HG02852 (cell line): Measurements from ENCODE around the gene PTGR1.
"Not testable (repeated sequence)": the region's sequence is repeated elsewhere in the genome, so short reads cannot be mapped to it uniquely, and the experiment has no call there.

Experiments used
- ATAC-seq: cut with Tn5 transposase; IDR thresholded peaks from one replicate; pipeline ENCODE4 v1.9.1; 2021; ENCODE audit warnings: mild to moderate bottlenecking, moderate library complexity; ENCODE audit not compliant: unreplicated experiment

PTGR1 gene

DNA sequence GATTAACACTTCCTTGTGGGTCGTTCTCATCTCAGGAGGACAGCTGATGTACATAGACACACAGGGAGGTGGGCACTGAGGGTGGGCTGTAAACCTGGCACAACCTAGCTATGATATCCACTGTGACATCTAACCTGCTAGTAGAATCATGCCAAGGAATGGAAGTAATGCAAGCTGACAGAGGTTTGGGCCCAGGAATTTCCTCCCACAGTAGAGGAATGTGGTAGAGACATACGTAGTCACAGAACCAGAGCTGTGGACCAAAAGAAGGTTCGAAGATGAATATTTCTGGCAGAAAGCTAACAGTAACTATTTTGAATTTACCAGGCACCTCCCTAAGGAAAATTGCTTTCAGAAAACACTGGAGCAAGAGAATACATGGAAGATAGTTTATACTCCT is 16.5 kb upstream of the PTGR1 start:
- no peak for ATAC-seq

DNA sequence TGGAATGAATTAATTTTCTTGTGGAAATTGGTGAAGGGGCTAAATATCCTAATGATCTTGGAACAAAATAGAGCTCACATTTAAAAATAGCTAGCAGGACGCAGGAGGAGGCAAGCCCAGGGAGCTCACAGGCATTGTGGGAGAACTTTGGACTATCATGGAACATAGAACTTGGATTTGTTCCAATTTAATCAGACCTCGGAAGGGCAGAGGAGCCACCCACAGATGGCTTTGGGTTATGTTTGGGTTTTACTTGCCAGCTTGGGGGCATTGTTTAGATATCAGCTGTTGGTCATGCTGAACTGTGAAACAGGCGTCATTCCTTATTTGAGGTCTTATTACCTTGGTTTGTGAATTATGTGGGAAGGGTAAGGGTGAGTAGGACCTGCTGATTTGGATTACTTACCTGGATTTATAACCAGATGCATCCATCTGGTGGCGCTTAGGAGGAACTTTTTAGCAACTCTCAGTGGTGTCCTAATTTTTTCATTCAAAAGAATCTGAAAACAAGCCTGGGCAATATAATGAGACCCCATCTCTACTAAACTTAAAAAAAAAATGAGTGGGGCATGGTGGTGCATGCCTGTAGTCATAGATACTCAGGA is 14.1 kb upstream of the PTGR1 start:
- ATAC-seq: no peak

GRCh38 chr9:111610845-111611244 is 11.4 kb upstream of the PTGR1 start:
- ATAC-seq: no peak

GRCh38 chr9:111610149-111610548 is 10.7 kb upstream of the PTGR1 start:
- ATAC-seq: no peak

DNA sequence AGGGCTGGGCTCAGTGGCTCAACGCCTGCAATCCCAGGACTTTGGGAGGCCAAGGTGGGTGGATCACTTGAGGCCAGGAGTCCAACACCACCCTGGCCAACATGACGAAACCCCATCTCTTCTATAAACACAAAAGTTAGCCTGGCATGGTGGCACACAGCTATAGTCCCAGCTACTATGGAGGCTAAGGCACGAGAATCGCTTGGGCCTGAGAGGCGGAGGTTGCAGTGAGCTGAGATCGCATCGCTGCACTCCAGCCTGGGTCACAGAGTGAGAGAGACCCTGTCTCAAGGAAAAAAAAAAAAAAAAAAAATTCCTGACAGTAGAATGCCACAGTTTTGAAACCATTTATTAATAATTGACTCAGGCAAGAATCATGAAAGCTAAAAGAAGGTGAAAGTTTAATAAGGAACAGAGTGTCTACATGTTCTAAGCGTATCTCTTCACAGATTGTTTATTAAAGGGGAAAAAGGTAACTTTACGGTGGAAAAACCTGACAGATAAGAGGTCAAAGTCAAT is 5.7 kb upstream of the PTGR1 start:
- no peak for ATAC-seq

- no peak for ATAC-seq
Measured at GRCh38 chr9:111604054-111604615, 4.7 kb upstream of the PTGR1 start.

GRCh38 chr9:111603041-111603440 is 3.6 kb upstream of the PTGR1 start:
- ATAC-seq: no peak

GRCh38 chr9:111601237-111602018 is 2.0 kb upstream of the PTGR1 start:
- ATAC-seq: no peak

DNA sequence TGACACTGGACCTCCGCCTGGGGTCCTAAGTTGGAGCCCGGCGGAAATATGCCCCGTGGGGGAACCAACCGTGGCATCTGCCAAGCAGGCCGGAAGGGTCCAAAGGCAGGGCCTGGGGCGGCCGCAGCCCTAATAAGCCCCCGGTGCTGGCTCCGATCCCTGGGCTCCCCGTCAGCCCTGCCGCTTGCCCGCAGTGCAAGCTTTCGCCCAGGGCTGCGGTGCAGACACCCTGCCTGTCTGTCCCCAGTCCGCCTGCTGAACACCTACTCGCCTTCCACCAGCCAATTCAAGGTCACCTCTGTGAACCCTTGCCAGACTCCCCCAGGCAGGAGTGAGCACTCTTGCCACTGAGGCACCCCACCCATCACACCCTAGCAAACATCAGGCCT is 502 bp upstream of the PTGR1 start:
- peak; percentile 7 for ATAC-seq

DNA sequence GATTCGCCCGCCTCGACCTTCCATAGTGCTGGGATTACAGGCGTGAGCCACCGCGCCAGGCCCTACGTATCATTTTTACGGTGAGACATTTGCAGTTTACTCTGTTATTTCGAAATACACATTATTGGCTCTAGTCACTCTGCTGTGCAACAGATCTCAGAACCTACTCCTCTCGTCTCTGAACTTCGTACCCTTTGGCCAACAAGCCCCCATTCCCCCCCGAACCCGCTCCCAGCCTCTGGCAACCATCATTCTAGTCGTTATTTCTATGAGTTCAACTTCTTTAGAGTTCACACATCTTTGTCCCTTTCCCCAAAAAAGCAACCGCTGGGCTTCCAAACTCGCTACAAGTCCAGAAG is 735 bp downstream of the PTGR1 start:
- peak; percentile 9 for ATAC-seq

GRCh38 chr9:111597852-111598732 is 1.4 kb downstream of the PTGR1 start:
- ATAC-seq: peak; percentile 71

GRCh38 chr9:111588846-111589245 is 10.6 kb downstream of the PTGR1 start:
- no peak for ATAC-seq

- ATAC-seq: no peak
Measured at GRCh38 chr9:111586378-111586777, 13.1 kb downstream of the PTGR1 start.

GRCh38 chr9:111582888-111583287 is 16.6 kb downstream of the PTGR1 start:
- no peak for ATAC-seq

DNA sequence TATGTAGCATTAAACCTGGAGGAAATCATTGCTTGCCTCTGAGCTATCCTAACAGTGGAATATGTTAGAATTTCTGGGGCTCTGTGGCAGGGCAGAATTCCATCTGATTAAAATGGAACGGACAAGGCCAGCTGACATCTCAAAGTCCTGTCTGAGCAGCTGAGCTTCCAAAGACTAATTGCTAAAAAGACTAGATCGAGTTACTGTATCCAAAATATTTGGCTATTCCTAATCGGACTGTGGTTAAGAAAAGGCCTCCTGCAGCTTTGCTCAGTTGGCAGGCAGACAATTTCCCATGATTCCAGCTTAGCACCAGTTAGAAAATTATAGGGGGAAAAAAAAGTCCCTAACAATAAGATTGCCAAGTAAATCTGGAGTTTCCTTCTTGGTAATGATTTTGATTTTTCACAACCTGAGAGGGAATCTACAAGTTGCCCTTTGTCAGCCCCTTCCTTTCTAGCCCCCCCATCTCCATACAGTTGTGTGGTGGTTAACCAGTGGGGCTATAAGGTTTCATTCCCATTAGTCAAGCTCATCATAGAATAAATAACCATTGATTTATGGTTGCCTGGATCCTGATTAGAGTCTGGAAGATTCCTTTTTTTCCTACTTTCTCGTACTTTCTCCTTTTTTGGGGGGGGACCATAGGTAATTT is 26.4 kb downstream of the PTGR1 start:
- no peak for ATAC-seq

- ATAC-seq: not testable (repeated sequence)
Measured at GRCh38 chr9:111568127-111568526, 31.3 kb downstream of the PTGR1 start.

DNA sequence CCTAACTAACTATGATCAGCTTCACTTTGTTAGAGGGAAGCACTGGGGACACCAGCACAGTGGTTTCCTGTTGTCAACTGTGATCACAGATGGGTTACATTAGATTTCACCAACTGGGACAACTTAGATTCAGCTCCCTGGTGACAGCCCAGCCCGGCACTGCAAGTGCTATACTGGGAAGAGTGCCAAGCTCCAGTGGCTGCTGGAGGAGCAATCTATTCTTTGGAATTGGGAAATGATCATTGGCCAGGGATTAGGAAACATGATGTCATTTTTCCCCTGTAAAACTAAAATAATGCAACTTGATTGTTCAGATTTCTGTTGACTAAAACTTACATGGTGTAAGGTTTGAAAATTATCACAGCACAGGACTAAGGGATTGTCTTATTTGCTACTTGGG is 33.2 kb downstream of the PTGR1 start:
- ATAC-seq: no peak

DNA sequence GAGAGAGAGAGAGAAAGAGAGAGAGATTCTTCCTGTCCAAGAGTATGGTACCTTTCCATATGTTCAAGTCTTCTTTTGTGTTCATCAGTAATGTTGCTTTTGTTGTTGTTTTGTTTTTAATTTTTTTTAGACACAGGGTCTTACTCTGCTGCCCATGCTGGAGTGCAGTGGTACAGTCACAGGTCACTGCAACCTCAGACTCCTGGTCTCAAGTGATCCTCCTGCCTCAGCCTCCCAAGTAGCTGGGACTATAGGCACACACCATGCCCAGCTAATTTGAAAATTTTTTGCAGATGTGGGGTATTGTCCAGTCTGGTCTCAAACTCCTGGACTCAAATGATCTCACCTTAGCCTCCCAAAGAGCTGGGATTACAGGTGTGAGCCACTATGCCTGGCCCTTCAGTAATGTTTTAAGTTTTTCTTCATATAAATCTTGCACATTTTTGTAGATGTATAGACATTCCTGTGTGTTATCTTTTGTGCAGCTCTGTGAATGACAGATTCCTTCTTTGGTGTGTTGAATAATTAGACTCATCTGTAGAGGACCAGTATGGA is 38.2 kb downstream of the PTGR1 start:
- ATAC-seq: no peak

DNA sequence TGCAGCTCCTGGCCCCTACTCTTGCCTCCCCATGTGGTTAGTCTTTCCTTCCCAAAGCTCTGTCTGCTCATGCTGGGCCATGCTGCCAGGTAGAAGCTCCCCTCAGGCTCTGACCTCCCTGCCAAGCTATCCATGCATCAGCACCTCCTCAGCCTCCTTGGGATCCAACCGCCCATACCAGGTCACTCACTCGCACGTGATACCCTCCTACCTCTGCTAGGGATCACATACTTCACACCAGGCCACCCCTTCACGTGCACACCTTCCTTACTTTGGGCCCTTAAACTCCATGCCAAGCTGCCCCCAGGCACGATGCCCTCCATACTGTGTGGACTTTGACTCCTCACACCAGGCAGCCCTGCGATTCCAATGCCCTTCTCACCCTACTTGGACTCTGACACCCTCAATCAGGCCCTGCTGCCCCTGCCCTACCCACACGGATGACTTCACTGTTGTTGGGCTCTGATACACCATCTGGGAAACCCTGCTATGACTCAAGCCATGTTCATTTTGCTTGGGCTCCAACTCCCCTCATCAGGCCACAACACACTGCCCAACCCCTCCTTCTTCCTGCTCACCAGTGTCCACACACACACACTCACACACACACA is 40.3 kb downstream of the PTGR1 start:
- ATAC-seq: no peak

- not testable (repeated sequence) for ATAC-seq
Measured at GRCh38 chr9:111555425-111555824, 44.0 kb downstream of the PTGR1 start.
